HepG2 (cell line): ENCODE data around the gene MAMSTR. TPM values are rescaled to one million over a fixed set of nuclear protein-coding genes. Genes with fewer than 3 reads are reported as not detected.

Experiments
- ATF1 ChIP-seq: IDR thresholded peaks from 2 replicates; pipeline ENCODE4 v1.6.1; 2016; ENCODE audit warnings: mild to moderate bottlenecking, control low read depth
- ATM ChIP-seq: fragments of 450-650 bp; IDR thresholded peaks from 2 replicates; pipeline ENCODE4 v1.7.1; 2017; ENCODE audit warnings: mild to moderate bottlenecking, borderline replicate concordance
- ELK4 ChIP-seq: sonication (generic); formaldehyde crosslinking; IDR thresholded peaks from 2 replicates; pipeline ENCODE4 v1.9.0; 2021; ENCODE audit warnings: missing genetic modification reagents, borderline replicate concordance
- HIC2 ChIP-seq: sonication (generic); formaldehyde crosslinking; IDR thresholded peaks from 2 replicates; pipeline ENCODE4 v1.9.0; 2022; ENCODE audit warnings: low read depth, missing genetic modification reagents
- HMGXB4 ChIP-seq, 2 experiments: sonication (generic) in 1 of 2; formaldehyde crosslinking in 1 of 2; IDR thresholded peaks; 2 replicates each; pipeline versions ENCODE4 v1.4.0 to v1.6.1; 2018 to 2020; ENCODE audit warnings: missing genetic modification reagents in 2 of 2, borderline replicate concordance in 1 of 2, low read depth in 1 of 2, mild to moderate bottlenecking in 1 of 2, missing biosample characterization in 1 of 2
- JUNB ChIP-seq: sonication (generic); formaldehyde crosslinking; IDR thresholded peaks from 2 replicates; pipeline ENCODE4 v1.8.0; 2022; ENCODE audit warnings: missing genetic modification reagents, mild to moderate bottlenecking, borderline replicate concordance
- KDM2A ChIP-seq: sonication (generic); formaldehyde crosslinking; IDR thresholded peaks from 2 replicates; pipeline ENCODE4 v1.4.0; 2020; ENCODE audit warnings: low read depth, missing genetic modification reagents, borderline replicate concordance
- NFRKB ChIP-seq: fragments of 450-650 bp; IDR thresholded peaks from 2 replicates; pipeline ENCODE4 v1.6.1; 2017
- SNAPC2 ChIP-seq: sonication (generic); formaldehyde crosslinking; IDR thresholded peaks from 2 replicates; pipeline ENCODE4 v1.8.1; 2022; ENCODE audit warnings: mild to moderate bottlenecking, missing genetic modification reagents
- UBTF ChIP-seq: sonication (generic); formaldehyde crosslinking; IDR thresholded peaks from 2 replicates; pipeline ENCODE4 v1.4.0; 2020; ENCODE audit warnings: mild to moderate bottlenecking, missing genetic modification reagents
- ZBED4 ChIP-seq: sonication (generic); formaldehyde crosslinking; IDR thresholded peaks from 2 replicates; pipeline ENCODE4 v1.4.0; 2020; ENCODE audit warnings: missing genetic modification reagents, borderline replicate concordance
- ZFP41 ChIP-seq: sonication (generic); formaldehyde crosslinking; IDR thresholded peaks from 2 replicates; pipeline ENCODE4 v1.4.0; 2020; ENCODE audit warnings: mild to moderate bottlenecking, missing genetic modification reagents, borderline replicate concordance
- ZNF101 ChIP-seq: sonication (generic); formaldehyde crosslinking; IDR thresholded peaks from 2 replicates; pipeline ENCODE4 v1.4.0; 2020; ENCODE audit warnings: mild to moderate bottlenecking, low read depth, missing genetic modification reagents, borderline replicate concordance
- ZNF256 ChIP-seq: sonication (generic); formaldehyde crosslinking; conservative IDR thresholded peaks from 2 replicates; pipeline ENCODE4 v1.4.0; 2020; ENCODE audit warnings: missing genetic modification reagents
- ZNF567 ChIP-seq: sonication (generic); formaldehyde crosslinking; IDR thresholded peaks from 2 replicates; pipeline ENCODE4 v1.8.1; 2023; ENCODE audit warnings: mild to moderate bottlenecking, missing genetic modification reagents, borderline replicate concordance
- ZNF768 ChIP-seq: sonication (generic); formaldehyde crosslinking; IDR thresholded peaks from 2 replicates; pipeline ENCODE4 v1.4.0; 2020; ENCODE audit warnings: missing genetic modification reagents
- ZNF841 ChIP-seq: sonication (generic); formaldehyde crosslinking; IDR thresholded peaks from 2 replicates; pipeline ENCODE4 v1.8.1; 2023; ENCODE audit warnings: missing genetic modification reagents, borderline replicate concordance
- polyA plus RNA-seq, 8 experiments: library from polyadenylated mRNA; depleted of rRNA in 3 of 8; stranded (reverse) in 7 of 8; unstranded in 1 of 8; fragments of >200 nt; fragmentation: Illumina TruSeq in 4 of 8; extraction: Trizol in 4 of 8; gene quantifications; 2 replicates each; pipeline versions ENCODE4 v1.2.1 to v1.2.3, GENCODE V29; 2011 to 2016; ENCODE audit warnings: low read depth in 4 of 8, missing spikeins in 1 of 8, mixed read lengths in 1 of 8; ENCODE audit not compliant: insufficient read depth in 1 of 8
- total RNA-seq, 5 experiments: library from RNA; depleted of rRNA; stranded (reverse); fragments of >200 nt; fragmentation: Illumina TruSeq; extraction: Trizol; gene quantifications; 2 replicates each; pipeline ENCODE4 v1.2.3, GENCODE V29; 2016; ENCODE audit warnings: low read depth in 1 of 5

Gene MAMSTR
- total and polyA plus RNA-seq, 2 of the 13 experiments (the other 11 are each of a cell fraction or from before 2014, with no cell fraction given): 2.2 to 2.4 TPM

GRCh38 chr19:48738557-48739403, 19.3 kb upstream of the MAMSTR start (continued):
- no peak for TF ChIP-seq HIC2 (CRISPR knock-in tag)
- TF ChIP-seq ZBED4 (CRISPR knock-in tag): no peak; the same call in 1 of the 2 replicates
- no peak for TF ChIP-seq ZFP41 (CRISPR knock-in tag)
- TF ChIP-seq ATF1 (CRISPR knock-in tag): no peak
- TF ChIP-seq ATM: no peak
- no peak for TF ChIP-seq JUNB (CRISPR knock-in tag)
- no peak for TF ChIP-seq NFRKB
- no peak for TF ChIP-seq SNAPC2 (CRISPR knock-in tag)
- TF ChIP-seq ZNF256 (CRISPR knock-in tag): no peak
- no peak for TF ChIP-seq ZNF567 (CRISPR knock-in tag)
- TF ChIP-seq KDM2A (CRISPR knock-in tag): no peak
- TF ChIP-seq ELK4 (CRISPR knock-in tag): no peak
- peak; percentile 62 to 64; a peak in 2 of 4 replicates for TF ChIP-seq HMGXB4 (CRISPR knock-in tag; IDR thresholded peaks at IDR 0.05; ENCODE audit: borderline replicate concordance in 1 of 2, low read depth in 1 of 2)
- peak; percentile 89 for TF ChIP-seq ZNF841 (CRISPR knock-in tag)
- no peak; the same call in 1 of the 2 replicates for TF ChIP-seq ZNF768 (CRISPR knock-in tag)
- TF ChIP-seq ZNF101 (CRISPR knock-in tag): 0 out of 2 replicates have a peak, but pooled peaks have one; percentile 52
- TF ChIP-seq UBTF (CRISPR knock-in tag): no peak; the same call in 1 of the 2 replicates
